NCI-H128 (cell line): ENCODE data around the gene HYDIN.
"Not testable (repeated sequence)": the region's sequence is repeated elsewhere in the genome, so short reads cannot be mapped to it uniquely, and the experiment has no call there.

Experiments
- DNase-seq: peaks from one replicate; lab custom pipeline; 2025; ENCODE audit not compliant: unreplicated experiment; lab: John Stamatoyannopoulos, UW

HYDIN gene

GRCh38 chr16:71009440-71010223, 220.9 kb downstream of the HYDIN start:
- DNase-seq, result not testable (repeated sequence)

- not testable (repeated sequence) for DNase-seq
Measured at GRCh38 chr16:71006516-71006915, 224.0 kb downstream of the HYDIN start.

DNA sequence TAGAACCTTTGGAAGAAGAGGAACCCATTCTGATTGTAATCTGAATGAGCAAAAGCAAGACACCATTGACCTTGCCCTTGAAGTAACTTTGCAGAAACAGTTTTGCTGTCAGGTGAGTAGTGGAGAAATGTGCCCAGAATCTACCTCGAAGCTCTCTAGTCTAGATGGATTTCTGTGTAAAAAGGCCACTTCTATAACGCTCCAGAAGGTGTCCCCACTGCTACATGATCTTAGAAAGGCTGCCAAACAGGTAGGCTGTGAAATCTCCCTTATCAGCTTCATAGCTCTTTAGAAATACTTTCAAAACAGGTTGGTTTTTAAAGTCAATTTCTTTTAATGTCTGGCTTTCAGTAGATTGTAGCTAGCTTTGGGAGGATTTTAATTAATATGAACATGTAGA, 230.8 kb downstream of the HYDIN start:
- DNase-seq, result not testable (repeated sequence)

DNA sequence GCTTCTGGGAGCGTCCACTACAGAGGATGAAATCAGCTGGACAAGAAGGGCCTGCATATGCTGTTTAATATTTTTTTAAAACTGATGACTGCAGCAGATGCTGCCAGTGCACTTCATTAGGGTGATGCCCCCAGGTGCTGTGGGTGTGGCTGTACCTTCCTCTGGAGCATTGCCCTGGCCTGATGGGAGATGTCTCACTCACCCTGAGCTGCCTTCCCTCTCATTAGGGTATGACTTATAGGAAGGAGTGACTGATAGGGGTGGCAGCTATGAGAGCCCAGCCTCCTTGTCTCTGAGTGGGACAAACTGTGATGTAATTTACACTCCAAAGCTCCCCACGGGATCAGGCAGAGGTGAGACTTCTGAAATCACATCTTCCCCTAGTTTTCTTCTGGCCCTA, 234.7 kb downstream of the HYDIN start:
- DNase-seq, result not testable (repeated sequence)

- not testable (repeated sequence) for DNase-seq
Measured at GRCh38 chr16:70992511-70992910, 238.0 kb downstream of the HYDIN start.

- DNase-seq, result not testable (repeated sequence)
Measured at GRCh38 chr16:70987019-70987715, 243.4 kb downstream of the HYDIN start.

DNA sequence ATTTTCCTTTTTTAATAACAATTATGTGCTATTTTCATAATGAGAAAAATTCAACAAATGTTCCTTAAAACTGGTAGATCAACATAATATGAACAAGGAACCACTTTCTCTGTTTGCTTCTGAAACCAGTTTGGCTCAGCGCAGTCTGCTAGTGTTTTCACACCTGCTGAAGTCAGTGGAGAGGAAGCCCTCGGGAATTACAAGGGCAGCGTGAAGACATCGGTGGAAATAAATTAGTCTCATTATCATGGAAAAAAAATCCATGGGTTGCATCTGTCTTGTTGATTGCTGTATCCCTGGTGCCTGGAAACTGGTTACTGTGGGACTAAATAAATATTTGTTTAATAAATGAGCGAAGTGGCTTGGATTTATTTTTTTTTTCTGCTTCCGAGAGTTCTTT, 245.8 kb downstream of the HYDIN start:
- not testable (repeated sequence) for DNase-seq

DNA sequence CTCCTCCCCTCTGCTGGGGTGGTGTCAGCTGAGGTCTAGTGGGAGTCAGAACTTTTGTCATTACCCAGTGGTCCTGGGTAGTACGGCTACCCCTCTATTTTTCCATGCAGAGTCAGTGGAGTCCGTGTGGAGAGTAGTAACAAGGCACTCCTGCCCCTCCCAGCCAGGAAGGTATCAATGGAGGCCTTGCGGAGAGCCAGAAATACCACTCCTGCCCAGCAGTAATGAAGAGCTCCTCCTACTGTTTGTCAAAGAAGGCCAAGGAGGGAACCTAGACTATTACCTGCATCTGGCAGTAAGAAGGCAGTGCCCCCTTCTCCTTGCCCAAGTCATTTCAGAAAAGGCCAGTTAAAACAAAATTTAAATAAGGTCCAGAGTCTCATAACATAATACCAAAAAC, 262.2 kb downstream of the HYDIN start:
- DNase-seq, result not testable (repeated sequence)

DNA sequence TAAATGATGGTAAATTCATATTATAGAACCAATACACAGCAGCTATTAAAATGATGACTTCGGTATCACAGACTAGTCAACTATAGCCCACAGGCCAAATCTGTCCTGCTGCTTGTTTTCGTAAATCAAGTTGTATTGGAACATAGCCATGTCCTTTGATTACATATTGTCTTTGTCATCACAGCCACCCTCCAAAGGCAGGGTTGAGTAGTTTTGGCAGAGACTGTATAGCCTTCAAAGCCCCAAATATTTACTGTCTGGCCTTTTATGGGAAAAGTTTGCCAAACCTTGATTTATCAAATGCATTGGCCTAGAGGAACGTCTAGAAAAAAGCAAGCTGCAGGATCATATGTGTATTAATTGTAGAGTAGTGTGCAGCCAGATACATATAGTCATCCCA, 270.4 kb downstream of the HYDIN start:
- not testable (repeated sequence) for DNase-seq

- not testable (repeated sequence) for DNase-seq
Measured at GRCh38 chr16:70954922-70955321, 275.6 kb downstream of the HYDIN start.

GRCh38 chr16:70953824-70954223, 276.7 kb downstream of the HYDIN start:
- DNase-seq, result not testable (repeated sequence)

GRCh38 chr16:70943551-70943950, 287.0 kb downstream of the HYDIN start:
- not testable (repeated sequence) for DNase-seq

- not testable (repeated sequence) for DNase-seq
Measured at GRCh38 chr16:70939690-70940359, 290.7 kb downstream of the HYDIN start.

- not testable (repeated sequence) for DNase-seq
Measured at GRCh38 chr16:70936781-70937525, 293.6 kb downstream of the HYDIN start.

DNA sequence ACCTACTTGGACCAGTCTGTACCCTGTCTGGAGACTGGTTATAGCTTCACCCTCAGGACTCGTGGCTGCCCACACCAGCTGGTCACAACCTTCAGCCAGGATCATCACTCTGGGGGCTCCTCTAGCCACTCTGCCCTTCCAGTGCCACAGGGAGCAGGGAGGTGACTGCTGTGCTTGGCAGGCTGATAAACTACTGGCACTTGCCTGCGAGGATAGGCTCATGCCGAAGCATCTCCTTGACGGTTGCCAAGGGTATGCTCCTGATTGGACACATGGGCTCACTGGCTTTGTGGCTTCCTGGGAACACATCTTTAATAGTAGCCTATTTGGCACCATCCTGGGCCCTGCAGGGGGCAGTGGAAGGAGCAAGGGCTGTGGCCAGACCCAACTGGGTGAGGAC, 295.2 kb downstream of the HYDIN start:
- not testable (repeated sequence) for DNase-seq

GRCh38 chr16:70933746-70934145, 296.8 kb downstream of the HYDIN start:
- DNase-seq, result not testable (repeated sequence)

GRCh38 chr16:70930757-70931156, 299.8 kb downstream of the HYDIN start:
- DNase-seq, result not testable (repeated sequence)

DNA sequence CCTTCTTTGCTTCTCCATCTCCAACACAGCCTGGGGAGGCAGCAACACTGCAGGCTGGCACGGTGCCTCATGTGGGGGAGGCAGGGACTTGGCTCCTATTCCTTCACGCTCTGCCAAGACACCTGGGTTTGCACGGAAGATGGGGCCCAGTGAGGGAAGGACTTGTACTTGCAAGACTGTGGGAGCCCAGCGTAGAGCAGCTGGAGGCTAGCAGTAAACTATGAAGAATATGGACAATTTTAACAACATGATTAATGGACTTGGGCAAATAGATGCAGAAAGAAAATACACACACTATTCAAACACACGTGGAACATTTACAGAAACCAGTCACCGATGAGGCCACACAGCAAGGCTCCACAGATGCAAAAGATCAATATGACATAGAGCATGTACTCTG, 308.4 kb downstream of the HYDIN start:
- not testable (repeated sequence) for DNase-seq

DNA sequence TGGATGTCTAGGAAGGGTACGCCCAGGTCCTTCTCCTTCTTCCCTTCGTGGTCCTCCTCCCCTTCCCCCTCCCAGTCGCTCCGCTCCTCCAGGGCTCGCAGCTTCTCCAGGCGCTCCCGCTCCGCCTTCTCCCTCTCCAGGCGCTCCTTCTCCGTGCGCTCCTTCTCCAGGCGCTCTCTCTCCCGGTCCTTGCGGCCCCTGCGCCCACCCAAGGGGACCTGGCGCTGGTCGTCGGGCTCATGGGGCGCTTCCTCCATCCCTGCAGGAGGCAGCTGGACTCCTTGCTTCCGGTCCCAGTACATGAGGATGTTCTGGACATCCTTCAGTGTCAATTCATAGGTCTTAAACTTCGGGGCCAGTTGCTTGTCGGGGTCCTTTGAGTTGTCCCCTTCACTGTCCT, 309.9 kb downstream of the HYDIN start:
- not testable (repeated sequence) for DNase-seq

DNA sequence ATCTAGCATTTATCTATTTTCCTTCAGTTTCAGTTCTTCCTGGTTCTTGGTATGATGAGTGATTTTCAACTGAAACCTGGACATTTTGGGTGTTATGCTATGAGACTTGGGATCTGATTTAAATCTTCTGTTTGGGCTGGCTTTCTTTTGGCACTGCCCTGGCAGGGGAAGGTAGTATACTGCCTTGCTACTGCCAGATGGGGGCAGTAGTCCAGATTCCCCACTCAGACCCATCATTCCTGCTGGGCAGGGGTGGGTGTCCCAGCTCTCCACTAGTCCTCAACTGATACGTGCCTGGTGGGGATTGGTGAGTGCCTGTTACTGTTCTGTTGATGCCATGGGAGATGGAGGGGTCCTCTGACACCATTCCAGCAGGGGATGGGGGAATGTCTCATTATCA, 342.3 kb downstream of the HYDIN start:
- DNase-seq, result not testable (repeated sequence)

DNA sequence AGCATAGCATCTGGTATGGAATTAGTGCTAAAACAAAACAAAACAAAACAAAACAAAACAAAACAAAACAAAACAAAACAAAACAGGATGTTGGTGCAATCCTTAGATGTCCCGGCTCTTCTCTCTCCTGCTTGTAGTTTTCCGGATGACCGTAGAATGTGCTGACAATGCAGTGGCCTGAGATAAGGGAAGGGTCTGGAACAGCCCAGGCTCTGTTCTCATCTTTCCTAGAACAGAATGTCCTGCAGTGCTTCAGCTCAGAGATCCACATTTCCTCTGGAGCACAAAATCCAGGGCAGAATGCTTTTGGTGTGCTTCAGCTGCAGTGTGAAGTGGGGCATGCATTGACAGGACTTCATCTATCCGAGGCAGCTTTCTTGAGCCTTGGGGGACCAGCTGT, 345.9 kb downstream of the HYDIN start:
- not testable (repeated sequence) for DNase-seq
